Measurements from ENCODE around the gene PADI4. TPM values are rescaled to one million over a fixed set of nuclear protein-coding genes. Genes with fewer than 3 reads are reported as not detected.
A peak's percentile ranks its signal among the peaks of the same experiment; 100 is the strongest.

Gene PADI4
- total and polyA plus RNA-seq, 2 experiments from 2014 or later, result 0.45 to 0.52 TPM

GRCh38 chr1:17289721-17290120 lies 18.3 kb upstream of the PADI4 start:
- no peak for ATAC-seq

More at GRCh38 chr1:17289721-17290120, 18.3 kb upstream of the PADI4 start:
- no peak for DNase-seq (ENCODE audit: low spot score)
- Mint-ChIP-seq H3K4me1 (no peaks in the 10 kb centered on the region), H3K27ac (no peak overlapping the region), H3K9me3 (no peaks in the 10 kb centered on the region), H3K36me3 (ENCODE audit: low read depth) (no peaks in the 10 kb centered on the region), H3K27me3 (ENCODE audit: insufficient read depth, low read depth, poor library complexity) (peaks cover 3% of the 10 kb centered on the region), H3K4me3 (no peak overlapping the region)
- Histone ChIP-seq H3K4me2 (no peak overlapping the region), H3K27ac (ENCODE audit: low read depth) (no peak overlapping the region), H3K4me3 (no peak overlapping the region), H4K20me1 (replicated peaks; ENCODE audit: insufficient read depth) (no peaks in the 10 kb centered on the region), H3K4me1 (ENCODE audit: insufficient read depth) (no peaks in the 10 kb centered on the region), H3K36me3 (ENCODE audit: insufficient read depth) (no peaks in the 10 kb centered on the region; the same call in 1 of the 2 replicates), H3K9me2 (ENCODE audit: insufficient read depth) (no peaks in the 10 kb centered on the region), H3K27me3 (ENCODE audit: insufficient read depth) (no peaks in the 10 kb centered on the region), H3K79me2 (replicated peaks; ENCODE audit: insufficient read depth) (no peaks in the 10 kb centered on the region), H2AFZ (0 out of 2 replicates have a peak overlapping the region, but pooled peaks have one; percentile 43), H3F3A (replicated peaks; ENCODE audit: low read depth) (no peaks in the 10 kb centered on the region)
- TF ChIP-seq CREB1 (CRISPR knock-in tag; IDR thresholded peaks at IDR 0.05; ENCODE audit: low read depth) (no peak), ZNF114 (CRISPR knock-in tag; IDR thresholded peaks at IDR 0.05) (no peak), ZNF462 (CRISPR knock-in tag; IDR thresholded peaks at IDR 0.05) (no peak), JUNB (IDR thresholded peaks at IDR 0.05; ENCODE audit: unreplicated experiment) (no peak), STAT1 (IDR thresholded peaks at IDR 0.05; ENCODE audit: unreplicated experiment) (no peak), EZH2phosphoT487 (IDR thresholded peaks at IDR 0.05; ENCODE audit: unreplicated experiment) (no peak), EZH2 (IDR thresholded peaks at IDR 0.05; ENCODE audit: low read depth, unreplicated experiment) (no peak), ZNF331 (CRISPR knock-in tag; IDR thresholded peaks at IDR 0.05; ENCODE audit: low read depth) (no peak), REST (IDR thresholded peaks at IDR 0.05; ENCODE audit: unreplicated experiment) (no peak), NANOG (IDR thresholded peaks at IDR 0.05; ENCODE audit: borderline replicate concordance) (no peak), CTCF (conservative IDR thresholded peaks at IDR 0.05; ENCODE audit: low read depth in 2 of 2) (no peak), POLR2AphosphoS5 (IDR thresholded peaks at IDR 0.05; ENCODE audit: low read depth) (no peak), ETS1 (IDR thresholded peaks at IDR 0.05) (no peak)

Measured in GM23338 (cell line).